Loucy (cell line): ENCODE results near the gene KCNH8.

Source experiments
- H2AFZ ChIP-seq: fragments of 200-600 bp; sonication (generic); 2 replicates; pipeline ENCODE4 v1.6.0; 2016; ENCODE audit warnings: antibody characterized with exemption, mild to moderate bottlenecking, low read length, moderate library complexity
- H3F3A ChIP-seq: fragments of 200-600 bp; 2 replicates; pipeline ENCODE4 v1.6.0; 2016; ENCODE audit warnings: antibody characterized with exemption, low read depth, mild to moderate bottlenecking
- H3K27me3 ChIP-seq: fragments of 200-600 bp; sonication (generic); 2 replicates; pipeline ENCODE4 v1.6.1; 2014; ENCODE audit warnings: low read length, mild to moderate bottlenecking; ENCODE audit not compliant: insufficient read depth, poor library complexity, severe bottlenecking
- H3K36me3 ChIP-seq: fragments of 200-600 bp; sonication (generic); 2 replicates; pipeline ENCODE4 v1.6.1; 2016; ENCODE audit warnings: low read length; ENCODE audit not compliant: insufficient read depth
- H3K4me1 ChIP-seq: fragments of 200-600 bp; sonication (generic); 2 replicates; pipeline ENCODE4 v1.5.1; 2014; ENCODE audit warnings: low read length, mild to moderate bottlenecking; ENCODE audit not compliant: insufficient read depth, poor library complexity, severe bottlenecking
- H3K4me2 ChIP-seq: fragments of 200-600 bp; sonication (generic); 2 replicates; pipeline ENCODE4 v1.6.0; 2014; ENCODE audit warnings: antibody characterized with exemption, low read length, low read depth, mild to moderate bottlenecking; ENCODE audit not compliant: poor library complexity, severe bottlenecking
- H3K4me3 ChIP-seq: fragments of 200-600 bp; sonication (generic); 2 replicates; pipeline ENCODE4 v1.5.1; 2014; ENCODE audit warnings: low read length, mild to moderate bottlenecking, mixed read lengths; ENCODE audit not compliant: poor library complexity, severe bottlenecking
- H3K79me2 ChIP-seq: fragments of 200-600 bp; sonication (generic); 2 replicates; pipeline ENCODE4 v1.6.1; 2014; ENCODE audit warnings: low read length; ENCODE audit not compliant: insufficient read depth
- H3K9ac ChIP-seq: fragments of 200-600 bp; sonication (generic); 2 replicates; pipeline ENCODE4 v1.6.0; 2014; ENCODE audit warnings: mild to moderate bottlenecking, low read depth, low read length, moderate library complexity; ENCODE audit not compliant: poor library complexity, severe bottlenecking
- H3K9me2 ChIP-seq: fragments of 200-600 bp; sonication (generic); replicated peaks from 2 replicates; pipeline ENCODE4 v1.6.1; 2016; ENCODE audit warnings: low read depth, low read length, mixed read lengths
- H3K9me3 ChIP-seq: fragments of 200-600 bp; sonication (generic); 2 replicates; pipeline ENCODE4 v1.6.1; 2014; ENCODE audit warnings: mild to moderate bottlenecking, antibody characterized with exemption, low read length, low read depth; ENCODE audit not compliant: insufficient read depth
- H4K20me1 ChIP-seq: fragments of 200-600 bp; sonication (generic); 2 replicates; pipeline ENCODE4 v1.6.0; 2014; ENCODE audit warnings: antibody characterized with exemption, low read length, mild to moderate bottlenecking; ENCODE audit not compliant: insufficient read depth, poor library complexity, severe bottlenecking
- CTCF ChIP-seq: fragments of 200-600 bp; sonication (generic); conservative IDR thresholded peaks from 2 replicates; pipeline ENCODE4 v1.5.1; 2014; ENCODE audit warnings: mild to moderate bottlenecking, antibody characterized with exemption, low read length
- EZH2phosphoT487 ChIP-seq: fragments of 200-600 bp; IDR thresholded peaks from 2 replicates; pipeline ENCODE4 v1.6.1; 2018; ENCODE audit warnings: antibody characterized with exemption, mild to moderate bottlenecking, moderate library complexity, borderline replicate concordance

KCNH8 gene

GRCh38 chr3:19573644-19574043 lies 425.3 kb downstream of the KCNH8 start:
- no peaks in the 10 kb centered on the region for H3F3A ChIP-seq
- H3K4me3 ChIP-seq, result no peak overlapping the region
- no peaks in the 10 kb centered on the region for H3K27me3 ChIP-seq
- TF ChIP-seq EZH2phosphoT487, result no peak
- no peak for TF ChIP-seq CTCF
- no peaks in the 10 kb centered on the region for H3K4me1 ChIP-seq
- H3K4me2 ChIP-seq, result no peak overlapping the region
- H4K20me1 ChIP-seq, result no peaks in the 10 kb centered on the region
- no peak overlapping the region for H2AFZ ChIP-seq
- no peak overlapping the region for H3K9ac ChIP-seq
- no peaks in the 10 kb centered on the region for H3K36me3 ChIP-seq
- no peaks in the 10 kb centered on the region for H3K9me3 ChIP-seq
- no peaks in the 10 kb centered on the region for H3K9me2 ChIP-seq
- H3K79me2 ChIP-seq, result no peaks in the 10 kb centered on the region

GRCh38 chr3:19574268-19574667 lies 426.0 kb downstream of the KCNH8 start:
- TF ChIP-seq CTCF (no peak), EZH2phosphoT487 (no peak)

GRCh38 chr3:19576343-19576742 lies 428.0 kb downstream of the KCNH8 start:
- Histone ChIP-seq H4K20me1 (no peaks in the 10 kb centered on the region), H3K36me3 (no peaks in the 10 kb centered on the region), H3K9ac (no peak overlapping the region), H3K79me2 (no peaks in the 10 kb centered on the region), H3F3A (no peaks in the 10 kb centered on the region), H3K9me2 (no peaks in the 10 kb centered on the region), H3K4me1 (no peaks in the 10 kb centered on the region), H2AFZ (no peak overlapping the region), H3K4me3 (no peak overlapping the region), H3K4me2 (no peak overlapping the region), H3K9me3 (no peaks in the 10 kb centered on the region), H3K27me3 (no peaks in the 10 kb centered on the region)
- no peak for TF ChIP-seq EZH2phosphoT487
- no peak for TF ChIP-seq CTCF

More at GRCh38 chr3:19574268-19574667, 426.0 kb downstream of the KCNH8 start:
- H3K36me3 ChIP-seq, result no peaks in the 10 kb centered on the region
- no peak overlapping the region for H2AFZ ChIP-seq
- H3K9me2 ChIP-seq, result no peaks in the 10 kb centered on the region
- no peaks in the 10 kb centered on the region for H3K9me3 ChIP-seq
- no peaks in the 10 kb centered on the region for H3K4me1 ChIP-seq
- H3K4me2 ChIP-seq, result no peak overlapping the region
- no peaks in the 10 kb centered on the region for H4K20me1 ChIP-seq
- H3K9ac ChIP-seq, result no peak overlapping the region
- no peaks in the 10 kb centered on the region for H3K27me3 ChIP-seq
- H3K79me2 ChIP-seq, result no peaks in the 10 kb centered on the region
- H3K4me3 ChIP-seq, result no peak overlapping the region
- no peaks in the 10 kb centered on the region for H3F3A ChIP-seq
